ENCODE measurements around the gene WFS1. TPM values are rescaled to one million over a fixed set of nuclear protein-coding genes. Genes with fewer than 3 reads are reported as not detected.

Gene WFS1
- total and polyA plus RNA-seq, 2 donors (not counting 3 experiments of a cell fraction or from before 2014, with no cell fraction given) = 48.2 to 70.0 TPM

DNA sequence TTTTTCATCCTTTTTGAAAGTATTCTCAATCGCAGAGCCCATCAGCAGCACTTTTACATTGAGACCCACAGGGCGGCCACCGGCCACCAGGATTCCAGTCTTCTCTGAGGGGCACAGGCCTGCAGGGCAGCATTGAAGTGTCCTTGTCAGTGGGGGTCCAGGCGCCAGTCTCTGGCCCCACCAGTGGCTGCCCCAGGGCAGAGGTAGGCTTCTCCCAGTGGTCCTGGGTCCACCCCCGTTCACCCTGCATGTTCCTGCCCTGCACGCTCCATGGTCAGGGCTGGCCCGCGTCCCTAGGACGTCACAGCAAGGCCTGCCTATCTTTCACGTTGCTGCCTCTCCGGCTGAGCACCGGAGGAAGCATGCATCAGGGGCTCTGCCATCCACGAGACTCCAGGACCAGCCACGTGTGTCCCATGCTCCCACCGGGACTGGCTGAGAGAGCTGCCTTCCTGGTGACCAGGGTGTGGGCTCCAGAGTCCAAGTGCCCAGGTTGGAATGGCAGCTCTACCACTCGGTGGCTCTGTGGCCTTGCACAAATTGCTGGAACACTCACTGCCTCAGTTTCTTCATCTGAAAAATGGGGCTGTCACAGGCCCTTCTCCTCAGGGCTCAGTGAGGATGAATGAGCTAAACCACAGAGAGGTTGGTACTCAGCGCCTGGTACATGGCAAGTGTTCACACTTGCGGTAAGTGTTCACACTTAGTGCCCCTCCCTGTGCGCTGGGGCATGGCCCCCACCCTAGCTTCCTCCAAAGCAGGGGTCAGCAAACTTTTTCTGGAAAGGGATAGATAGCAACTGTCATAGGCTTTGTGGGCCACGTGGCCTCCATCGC, 38.6 kb upstream of the WFS1 start:
- POLR2A ChIA-PET = no interaction called here

GRCh38 chr4:6231663-6232165, 37.9 kb upstream of the WFS1 start:
- H3K9me1 ChIP-seq (replicated peaks; ENCODE audit: control insufficient read depth, extremely low read depth, insufficient read depth, low read length) = no peaks in the 10 kb centered on the region
- H3K9me3 ChIP-seq (replicated peaks; ENCODE audit: control insufficient read depth, insufficient read depth, low read length) = no peaks in the 10 kb centered on the region
- intact Hi-C loops (cut with micrococcal nuclease) = no loop called here
- BruUV-seq (replicated peaks) = no TSS peak
- H2AFZ ChIP-seq (ENCODE audit: low read depth, low read length) = no peak overlapping the region
- H3K79me2 ChIP-seq (ENCODE audit: control insufficient read depth, insufficient read depth, low read length) = no peaks in the 10 kb centered on the region
- no peaks in the 10 kb centered on the region for H4K20me1 ChIP-seq (replicated peaks; ENCODE audit: control insufficient read depth, extremely low read depth, insufficient read depth, low read length)
- no peak overlapping the region for H3K4me2 ChIP-seq (ENCODE audit: insufficient read depth, low read length)
- FAIRE-seq (no peak), DNase-seq (ENCODE audit: low read depth, low spot score) (no peak)
- H3K4me1 ChIP-seq (ENCODE audit: control insufficient read depth, extremely low read depth, insufficient read depth, low read length) = no peaks in the 10 kb centered on the region
- dilution Hi-C loops (cut with MboI; ENCODE audit: extremely low pct_ligation_motif_present, low sequenced_read_pairs) = no loop called here
- H3K27me3 ChIP-seq (ENCODE audit: control insufficient read depth in 2 of 2, insufficient read depth in 2 of 2, low read length in 2 of 2) = no peaks in the 10 kb centered on the region
- POLR2A ChIA-PET = no interaction called here
- H3K9ac ChIP-seq (replicated peaks; ENCODE audit: extremely low read depth, insufficient read depth, low read length) = no peak overlapping the region
- H3K36me3 ChIP-seq (ENCODE audit: control insufficient read depth in 2 of 2, extremely low read depth in 1 of 2, insufficient read depth in 2 of 2, low read length in 2 of 2) = no peaks in the 10 kb centered on the region
- H3K4me3 ChIP-seq (replicated peaks in 1 of 3; ENCODE audit: insufficient read depth in 1 of 3, low read depth in 1 of 3, low read length in 3 of 3) = no peak overlapping the region
- H3K27ac ChIP-seq (ENCODE audit: insufficient read depth, low read depth, low read length) = no peak overlapping the region
- CTCF ChIA-PET = interaction anchor here (1.0 kb wide), 1 partner anchor 19 kb away, joined by 3 read pairs; no protein-coding TSS in a partner anchor
- TF ChIP-seq FOS (IDR thresholded peaks at IDR 0.05; ENCODE audit: borderline replicate concordance, insufficient read depth, low read length) = no peak
- TF ChIP-seq EZH2 (IDR thresholded peaks at IDR 0.05; ENCODE audit: borderline replicate concordance, low read depth, low read length, severe bottlenecking) = no peak

More for the DNA sequence above, 38.6 kb upstream of the WFS1 start:
- no TSS peak for BruUV-seq (replicated peaks)
- H3K9me1 ChIP-seq (replicated peaks; ENCODE audit: control insufficient read depth, extremely low read depth, insufficient read depth, low read length) = no peaks in the 10 kb centered on the region
- no peak overlapping the region for H2AFZ ChIP-seq (ENCODE audit: low read depth, low read length)
- no peak overlapping the region for H3K4me2 ChIP-seq (ENCODE audit: insufficient read depth, low read length)
- dilution Hi-C loops (cut with MboI; ENCODE audit: extremely low pct_ligation_motif_present, low sequenced_read_pairs) = no loop called here
- H3K27me3 ChIP-seq (ENCODE audit: control insufficient read depth in 2 of 2, insufficient read depth in 2 of 2, low read length in 2 of 2) = no peaks in the 10 kb centered on the region
- no peak overlapping the region for H3K9ac ChIP-seq (replicated peaks; ENCODE audit: extremely low read depth, insufficient read depth, low read length)
- CTCF ChIA-PET = interaction anchor here (1.0 kb wide), 1 partner anchor 20 kb away, joined by 3 read pairs; no protein-coding TSS in a partner anchor
- FAIRE-seq (no peak), DNase-seq (ENCODE audit: low read depth, low spot score) (no peak)
- no peaks in the 10 kb centered on the region for H3K79me2 ChIP-seq (ENCODE audit: control insufficient read depth, insufficient read depth, low read length)
- intact Hi-C loops (cut with micrococcal nuclease) = no loop called here
- no peaks in the 10 kb centered on the region for H3K4me1 ChIP-seq (ENCODE audit: control insufficient read depth, extremely low read depth, insufficient read depth, low read length)
- no peaks in the 10 kb centered on the region for H3K9me3 ChIP-seq (replicated peaks; ENCODE audit: control insufficient read depth, insufficient read depth, low read length)
- no peaks in the 10 kb centered on the region for H3K36me3 ChIP-seq (ENCODE audit: control insufficient read depth in 2 of 2, extremely low read depth in 1 of 2, insufficient read depth in 2 of 2, low read length in 2 of 2)
- no peak for TF ChIP-seq FOS (IDR thresholded peaks at IDR 0.05; ENCODE audit: borderline replicate concordance, insufficient read depth, low read length)
- TF ChIP-seq POLR2AphosphoS5 (IDR thresholded peaks at IDR 0.05; ENCODE audit: insufficient read depth, low read depth, low read length) = no peak
- no peak for TF ChIP-seq POLR2A (IDR thresholded peaks at IDR 0.05; ENCODE audit: low read depth, low read length)
- no peak for TF ChIP-seq EZH2 (IDR thresholded peaks at IDR 0.05; ENCODE audit: borderline replicate concordance, low read depth, low read length, severe bottlenecking)
- no peak for TF ChIP-seq GATA2 (IDR thresholded peaks at IDR 0.05; ENCODE audit: insufficient read depth, insufficient read length, low read depth, low read length)
- no peak for TF ChIP-seq MAX (IDR thresholded peaks at IDR 0.05; ENCODE audit: insufficient read depth, insufficient read length)
- TF ChIP-seq JUN (IDR thresholded peaks at IDR 0.05; ENCODE audit: borderline replicate concordance, insufficient read depth, insufficient read length, low read depth) = no peak
- no peak overlapping the region for H3K4me3 ChIP-seq (replicated peaks in 1 of 3; ENCODE audit: insufficient read depth in 1 of 3, low read depth in 1 of 3, low read length in 3 of 3)
- no peak overlapping the region for H3K27ac ChIP-seq (ENCODE audit: insufficient read depth, low read depth, low read length)
- no peaks in the 10 kb centered on the region for H4K20me1 ChIP-seq (replicated peaks; ENCODE audit: control insufficient read depth, extremely low read depth, insufficient read depth, low read length)
